K562 (cell line): Measurements from ENCODE around the gene TSEN34. TPM values are rescaled to one million over a fixed set of nuclear protein-coding genes. Genes with fewer than 3 reads are reported as not detected.

Experiments
- ATAC-seq: fragments of 200-7000 bp; cut with Tn5 transposase; 3 replicates; pipeline ENCODE4 v1.9.1; 2020; ENCODE audit warnings: moderate library complexity
- BruUV-seq: library from RNA; stranded (reverse); fragments of 400-500 nt; replicated peaks from 2 replicates; lab custom pipeline; 2021; lab: Mats Ljungman, UMichigan
- CTCF ChIA-PET: fragments of 300-600 bp; formaldehyde crosslinking; extraction: SDS; loops from one replicate; lab custom pipeline; 2021; ENCODE audit warnings: low intra/inter-chr PET ratio; lab: Yijun Ruan, JAX
- POLR2A ChIA-PET: fragments of 300-600, 350-650 bp; sonication (Branson Sonifier 250); formaldehyde crosslinking; extraction: SDS; loops from one replicate; lab custom pipeline; 2021; ENCODE audit warnings: antibody characterized with exemption, inconsistent platforms; lab: Yijun Ruan, JAX
- DNase-seq, 4 experiments: peaks; one replicate each; pipeline versions ENCODE4 v3.0.0 to v3.0.0-alpha.2; 2011 to 2018; ENCODE audit warnings: low spot score in 3 of 4, mixed read lengths in 3 of 4; ENCODE audit errors: extremely low read depth in 1 of 4
- FAIRE-seq: peaks from 2 replicates; lab custom pipeline; 2011; peaks lifted over from hg19 to GRCh38; lab: Jason Lieb, UNC
- H2AFZ ChIP-seq: 2 replicates; pipeline ENCODE4 v1.6.0; 2011; ENCODE audit warnings: low read depth, low read length, control low read depth, inconsistent platforms
- H3K27ac ChIP-seq: fragments of 200-600 bp; 3 replicates; pipeline ENCODE4 v1.8.0; 2011; ENCODE audit warnings: low read depth, mild to moderate bottlenecking, control low read depth, inconsistent platforms, low read length, moderate library complexity, mixed read lengths; ENCODE audit errors: extremely low read depth
- H3K27me3 ChIP-seq, 2 experiments: fragments of 300-600 bp in 1 of 2; 2 replicates in 1 of 2; 3 replicates in 1 of 2; pipeline versions ENCODE4 v1.6.0 to v1.8.0; 2011; ENCODE audit warnings: inconsistent platforms in 2 of 2, low read length in 2 of 2, mild to moderate bottlenecking in 1 of 2, mixed read lengths in 1 of 2, moderate library complexity in 1 of 2; ENCODE audit not compliant: control insufficient read depth in 2 of 2, insufficient read depth in 2 of 2
- H3K36me3 ChIP-seq: fragments of 300-600 bp; 3 replicates; pipeline ENCODE4 v1.8.0; 2011; ENCODE audit warnings: mild to moderate bottlenecking, low read length, inconsistent platforms; ENCODE audit not compliant: control insufficient read depth, insufficient read depth
- H3K4me1 ChIP-seq, 2 experiments: fragments of 200-600 bp in 1 of 2; replicated peaks in 1 of 2; 2 replicates in 1 of 2; 3 replicates in 1 of 2; pipeline versions ENCODE4 v1.5.1 to v1.8.0; 2011; ENCODE audit warnings: inconsistent platforms in 2 of 2, low read length in 2 of 2, mild to moderate bottlenecking in 1 of 2, mixed read lengths in 1 of 2, moderate library complexity in 1 of 2; ENCODE audit not compliant: control insufficient read depth in 2 of 2, insufficient read depth in 2 of 2
- H3K4me2 ChIP-seq: 2 replicates; pipeline ENCODE4 v1.6.1; 2011; ENCODE audit warnings: low read length, control low read depth, inconsistent platforms, mixed read lengths; ENCODE audit not compliant: insufficient read depth
- H3K4me3 ChIP-seq: fragments of 200-600 bp; sonication (generic), shearing (Covaris generic); 2 replicates; pipeline ENCODE4 v1.5.1; 2016; ENCODE audit warnings: control low read depth, inconsistent platforms
- H3K79me2 ChIP-seq: fragments of 200-600 bp; 3 replicates; pipeline ENCODE4 v1.8.0; 2011; ENCODE audit warnings: low read length, inconsistent platforms; ENCODE audit not compliant: control insufficient read depth, insufficient read depth
- H3K9ac ChIP-seq, 2 experiments: 2 replicates each; pipeline versions ENCODE4 v1.6.0 to v1.6.1; 2011; ENCODE audit warnings: low read depth in 2 of 2, low read length in 2 of 2, control low read depth in 1 of 2, inconsistent platforms in 1 of 2, mild to moderate bottlenecking in 1 of 2, mixed read lengths in 1 of 2; ENCODE audit not compliant: insufficient read depth in 1 of 2
- H3K9me1 ChIP-seq: one replicate; pipeline ENCODE4 v1.6.0; 2011; ENCODE audit warnings: inconsistent platforms, mild to moderate bottlenecking, low read length, moderate library complexity; ENCODE audit not compliant: control insufficient read depth, insufficient read depth
- H3K9me3 ChIP-seq: replicated peaks from 2 replicates; pipeline ENCODE4 v1.5.1; 2011; ENCODE audit warnings: low read depth, low read length, inconsistent platforms; ENCODE audit not compliant: control insufficient read depth, insufficient read depth
- H4K20me1 ChIP-seq: replicated peaks from 2 replicates; pipeline ENCODE4 v1.6.1; 2011; ENCODE audit warnings: low read length, inconsistent platforms, mixed read lengths; ENCODE audit not compliant: control insufficient read depth, insufficient read depth
- CHD7 ChIP-seq: fragments of 200-600 bp; sonication (generic); IDR thresholded peaks from one replicate; pipeline ENCODE4 v1.6.1; 2012; ENCODE audit warnings: mild to moderate bottlenecking, low read depth, low read length, inconsistent platforms
- EGR1 ChIP-seq: fragments of 450-650 bp; conservative IDR thresholded peaks from 2 replicates; pipeline ENCODE4 v1.6.1; 2017; ENCODE audit warnings: mild to moderate bottlenecking
- ELF4 ChIP-seq: fragments of 450-650 bp; formaldehyde crosslinking; IDR thresholded peaks from 2 replicates; pipeline ENCODE4 v1.4.0; 2022; ENCODE audit warnings: missing genetic modification characterization
- LCOR ChIP-seq: sonication (generic); formaldehyde crosslinking; IDR thresholded peaks from 2 replicates; pipeline ENCODE4 v1.8.0; 2022; ENCODE audit warnings: mild to moderate bottlenecking, missing genetic modification reagents
- ZNF143 ChIP-seq: sonication (generic); formaldehyde crosslinking; IDR thresholded peaks from 2 replicates; pipeline ENCODE4 v1.9.0; 2022; ENCODE audit warnings: mild to moderate bottlenecking, missing genetic modification reagents
- ZNF609 ChIP-seq: sonication (generic); formaldehyde crosslinking; IDR thresholded peaks from 2 replicates; pipeline ENCODE4 v1.8.1; 2023; ENCODE audit warnings: missing genetic modification reagents, mild to moderate bottlenecking, borderline replicate concordance
- WGBS: fragments of 100-300 bp; shearing (Covaris generic); methylation state at CpG from one replicate; pipeline ENCODE4 v1.1.6; 2016; ENCODE audit warnings: low coverage, mixed read lengths; ENCODE audit not compliant: insufficient coverage; ENCODE audit errors: missing lambda C conversion rate; 5-methylcytosine and 5-hydroxymethylcytosine counted together
- in situ Hi-C: fragments of 300-500 bp; cut with MboI; formaldehyde crosslinking; loops from 4 replicates; pipeline ENCODE4 v1.15.0; 2018; ENCODE audit warnings: inconsistent platforms, mixed read lengths
- intact Hi-C: fragments of 100-400 bp; cut with micrococcal nuclease; formaldehyde crosslinking; loops from 2 replicates; pipeline ENCODE4 v1.14.2; 2022
- polyA plus RNA-seq, 8 experiments: library from polyadenylated mRNA; depleted of rRNA in 4 of 8; stranded (reverse) in 5 of 8; unstranded in 3 of 8; fragments of >200 nt; fragmentation: Nextera tagmentation in 2 of 8; fragmentation: Illumina TruSeq in 1 of 8; extraction: Ambion mirVana in 2 of 8; extraction: Trizol in 1 of 8; gene quantifications; 2 replicates each; pipeline versions ENCODE4 v1.2.1 to v1.2.3, GENCODE V29; 2011 to 2014; ENCODE audit warnings: inconsistent platforms in 1 of 8, missing spikeins in 1 of 8
- total RNA-seq, 7 experiments: library from RNA; depleted of rRNA in 6 of 7; stranded (reverse); fragments of >200 nt in 6 of 7; fragmentation: Illumina TruSeq in 2 of 7; extraction: Trizol in 2 of 7; gene quantifications; 2 replicates each; pipeline versions ENCODE4 v1.2.1 to v1.2.3, GENCODE V29; 2011 to 2021; ENCODE audit warnings: low replicate concordance in 1 of 7

TSEN34 gene
- total and polyA plus RNA-seq, 9 of the 15 experiments (the other 6 are each of a cell fraction or from before 2014, with no cell fraction given), result 3.1 to 57.6 (median 29.5) TPM

- intact Hi-C loops, result no loop called here
- H3K27me3 ChIP-seq, result no peaks in the 10 kb centered on the region
- H4K20me1 ChIP-seq, result no peaks in the 10 kb centered on the region
- peaks cover 10 to 34% of the 10 kb centered on the region in 2 experiments; a peak in 4 of 5 replicates for H3K4me1 ChIP-seq
- ATAC-seq, result no peak
- no peak overlapping the region for H3K4me2 ChIP-seq
- peak overlapping the region in 1 of 2 experiments; percentile 53; a peak in 2 of 4 replicates for H3K9ac ChIP-seq
- WGBS, result 88% methylated on average over 11 of the region's 11 CpGs
- peak in 2 of 4 experiments; percentile 8 to 12 for DNase-seq
- H3K36me3 ChIP-seq, result peaks cover 41% of the 10 kb centered on the region; the same call in 2 of the 3 replicates
- CTCF ChIA-PET, result no interaction called here
- BruUV-seq, result no TSS peak
- no peak overlapping the region for H2AFZ ChIP-seq
- POLR2A ChIA-PET, result interaction anchor here (2.8 to 7.0 kb wide), 2 partner anchors 8 to 15 kb away, joined by 18 to 206 read pairs; partner anchors contain the start of gene RPS9
- H3K27ac ChIP-seq, result no peak overlapping the region
- no peaks in the 10 kb centered on the region for H3K9me1 ChIP-seq
- no peaks in the 10 kb centered on the region for H3K9me3 ChIP-seq
- H3K4me3 ChIP-seq, result no peak overlapping the region
- in situ Hi-C loops, result no loop called here
- no peak for FAIRE-seq
- H3K79me2 ChIP-seq, result peaks cover 33% of the 10 kb centered on the region
- TF ChIP-seq ELF4, result no peak
- TF ChIP-seq LCOR (CRISPR knock-in tag), result no peak
- no peak for TF ChIP-seq ZNF143
- no peak for TF ChIP-seq CHD7
- no peak for TF ChIP-seq EGR1
- no peak for TF ChIP-seq ZNF609 (CRISPR knock-in tag)
Measured at GRCh38 chr19:54193011-54193410, 1.9 kb downstream of the TSEN34 start.
